ENCODE data around the gene VWA3B.
A peak's percentile ranks its signal among the peaks of the same experiment; 100 is the strongest.
"Not testable (repeated sequence)": the region's sequence is repeated elsewhere in the genome, so short reads cannot be mapped to it uniquely, and the experiment has no call there.

The VWA3B gene

DNA sequence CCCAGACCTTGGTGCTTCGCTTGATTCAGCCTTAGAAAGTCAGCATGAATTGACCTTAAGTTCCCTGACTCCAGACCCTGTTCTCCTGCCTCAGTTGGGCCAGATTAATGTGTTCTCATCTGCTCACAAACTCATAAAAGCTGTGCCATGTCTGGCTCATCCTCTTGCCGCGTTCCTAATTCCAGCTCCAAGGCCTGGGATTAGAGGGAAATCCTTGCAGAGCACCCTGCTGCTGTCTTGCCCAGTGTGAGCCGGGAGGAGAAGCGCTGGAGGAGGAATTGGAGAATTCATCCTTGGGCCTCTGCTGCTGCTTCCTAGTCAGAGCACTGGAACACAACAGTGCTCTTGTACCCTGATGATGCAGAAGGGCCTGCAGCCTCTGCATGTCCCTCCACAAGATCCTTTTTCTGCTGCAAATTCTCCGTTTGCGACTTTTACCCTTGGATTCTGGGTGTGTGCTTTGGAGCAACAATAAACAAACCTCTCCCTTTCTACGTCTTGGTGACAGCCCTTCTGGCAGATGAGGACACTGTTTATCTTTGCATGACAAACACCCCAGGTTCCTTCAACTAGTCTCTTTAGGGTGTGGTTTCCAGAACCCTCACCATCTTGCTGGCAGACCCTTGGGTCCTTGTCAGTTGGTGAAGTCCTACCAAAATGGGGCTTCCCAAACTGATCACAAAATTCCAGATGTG is 212.4 kb downstream of the VWA3B start:
- DNase-seq (ENCODE audit: low spot score) = no peak

GRCh38 chr2:98300141-98300874 is 213.3 kb downstream of the VWA3B start:
- DNase-seq (ENCODE audit: low spot score) = no peak

DNA sequence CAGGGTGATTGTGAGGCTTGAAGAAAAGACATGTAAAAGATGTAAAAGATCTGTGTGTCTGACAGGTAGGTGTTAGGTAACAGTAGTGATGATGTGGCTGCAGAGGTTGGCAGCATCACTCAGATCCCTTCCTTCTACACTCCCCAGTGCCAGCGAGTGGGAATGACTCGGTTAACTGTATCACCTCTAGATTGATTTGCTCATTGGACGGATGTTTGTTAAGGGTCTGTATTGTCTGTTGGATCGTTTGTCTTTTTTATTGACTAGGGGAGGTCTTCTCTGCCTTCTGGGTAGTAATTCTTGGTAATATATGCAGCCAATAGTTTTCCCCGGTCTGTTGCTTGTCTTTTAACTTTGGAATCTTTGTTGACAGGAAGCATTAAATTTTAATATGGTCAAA is 214.5 kb downstream of the VWA3B start:
- DNase-seq (ENCODE audit: low spot score) = no peak

- DNase-seq (ENCODE audit: low spot score) = not testable (repeated sequence)
Observed at GRCh38 chr2:98307131-98307696, 220.2 kb downstream of the VWA3B start.

GRCh38 chr2:98308068-98308467 is 221.1 kb downstream of the VWA3B start:
- no peak for DNase-seq (ENCODE audit: low spot score)

GRCh38 chr2:98308532-98308931 is 221.6 kb downstream of the VWA3B start:
- DNase-seq (ENCODE audit: low spot score) = no peak

DNA sequence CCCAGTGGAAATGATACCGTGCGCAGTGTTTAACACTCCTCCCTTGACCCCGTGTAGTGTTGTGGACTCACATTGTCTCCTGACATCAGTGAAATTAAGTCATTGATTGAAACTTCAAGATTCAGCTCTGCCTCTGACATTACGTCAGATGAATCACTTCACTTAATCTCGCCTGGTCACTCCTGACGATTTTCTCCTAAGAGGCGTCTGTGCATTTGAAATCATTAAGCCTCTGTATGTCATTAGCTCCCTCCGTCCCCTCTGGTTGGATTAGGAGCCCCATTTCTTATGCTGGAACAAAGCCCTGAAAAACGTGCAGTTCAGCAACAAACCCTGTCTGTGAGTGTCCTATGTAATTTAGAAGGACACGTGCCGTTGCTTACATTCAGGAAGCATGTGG is 222.6 kb downstream of the VWA3B start:
- no peak for DNase-seq (ENCODE audit: low spot score)

DNA sequence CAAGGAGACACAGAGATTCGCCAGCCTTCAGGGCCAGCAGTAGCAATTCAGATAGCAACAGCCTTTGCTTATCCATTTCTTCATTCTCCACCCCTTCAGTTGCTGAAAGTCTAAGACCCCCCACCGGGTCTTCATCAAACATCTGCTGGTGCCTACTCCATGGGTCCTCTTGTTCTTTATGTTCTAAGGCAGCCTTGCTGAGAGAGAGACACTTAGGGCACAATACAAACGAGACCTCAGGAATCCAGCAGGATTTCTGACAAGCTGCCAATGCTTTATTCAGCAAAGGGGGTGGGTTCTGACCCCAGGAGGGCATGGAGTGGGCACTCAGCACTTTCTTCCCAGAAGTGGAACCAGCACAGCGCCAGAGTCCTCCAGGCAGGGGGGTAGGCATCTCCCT is 223.0 kb downstream of the VWA3B start:
- DNase-seq (ENCODE audit: low spot score) = no peak

- DNase-seq (ENCODE audit: low spot score) = no peak
Observed at GRCh38 chr2:98311090-98311489, 224.1 kb downstream of the VWA3B start.

DNA sequence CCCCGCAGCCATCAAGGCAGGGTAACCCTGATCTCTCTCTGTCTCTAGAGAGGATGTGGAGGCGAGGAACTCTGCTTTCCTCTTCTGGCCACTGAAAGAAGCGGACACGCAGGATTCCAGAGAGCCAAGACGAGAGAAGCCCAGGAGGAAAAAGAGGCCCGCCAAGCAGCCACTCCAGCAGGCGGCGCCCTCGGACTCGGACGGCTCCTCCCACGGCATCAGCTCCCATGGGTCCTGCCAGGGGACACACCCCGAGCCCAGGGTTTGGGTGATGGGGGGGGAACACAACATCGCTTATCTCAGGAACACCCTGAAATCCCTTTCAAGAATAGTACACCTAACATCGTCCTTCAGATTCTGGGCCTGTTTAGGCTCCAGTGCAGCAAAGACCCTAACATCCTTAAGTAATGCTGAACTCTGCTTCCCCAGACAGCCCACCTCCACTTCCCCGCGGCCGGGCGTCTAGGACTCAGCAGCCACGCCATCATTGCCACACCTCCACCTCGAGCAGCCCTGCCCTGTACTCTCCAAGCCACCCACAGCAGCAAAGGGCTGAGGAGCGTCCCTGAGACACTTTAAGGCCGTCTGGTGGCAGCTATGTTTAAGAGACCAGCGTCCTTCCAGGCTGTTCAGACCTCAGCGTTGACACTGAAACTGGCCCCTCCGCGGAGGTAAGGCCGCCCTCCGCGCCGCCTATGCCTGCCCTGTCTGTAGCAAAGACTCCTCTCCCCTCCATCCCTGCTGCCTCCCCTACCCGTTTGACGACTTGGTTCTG is 225.0 kb downstream of the VWA3B start:
- no peak for DNase-seq (ENCODE audit: low spot score)

DNA sequence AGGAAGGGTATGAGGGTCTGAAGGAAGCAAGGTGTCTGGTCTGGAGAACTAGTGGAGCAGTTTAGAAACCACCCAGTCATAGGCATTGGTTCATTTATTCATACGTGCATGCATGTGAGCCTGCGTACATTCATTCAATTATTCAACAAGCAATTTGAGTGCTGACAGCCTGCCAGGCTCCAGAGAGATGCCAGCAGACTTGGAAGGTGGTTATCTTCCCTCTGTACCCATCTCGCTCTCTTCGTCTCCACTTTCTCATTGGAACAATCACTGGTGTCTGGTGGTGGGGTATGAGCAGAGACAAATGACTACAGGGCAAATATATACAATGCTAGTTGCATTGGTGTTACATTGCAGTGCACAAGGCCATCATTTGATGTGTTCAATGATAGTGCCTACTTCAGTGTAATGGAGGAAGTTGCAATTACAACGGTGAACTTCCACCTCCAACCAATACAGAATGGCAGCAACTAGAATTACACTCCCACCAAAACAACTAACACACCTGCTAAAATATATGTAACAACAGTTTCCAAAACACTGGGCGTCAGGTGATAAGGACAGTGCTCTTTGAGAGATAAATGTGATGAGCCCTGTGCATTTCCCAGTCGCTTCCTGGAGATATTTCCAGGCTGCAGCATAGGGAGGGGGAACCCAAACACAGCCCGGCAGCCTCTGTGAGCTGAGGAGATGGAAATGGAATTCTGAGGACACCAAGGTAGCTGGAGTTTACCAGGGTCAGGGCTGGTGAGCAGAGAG is 226.7 kb downstream of the VWA3B start:
- DNase-seq (ENCODE audit: low spot score) = no peak

- no peak for DNase-seq (ENCODE audit: low spot score)
Observed at GRCh38 chr2:98314251-98314650, 227.3 kb downstream of the VWA3B start.

- DNase-seq (ENCODE audit: low spot score) = no peak
Observed at GRCh38 chr2:98315957-98316356, 229.0 kb downstream of the VWA3B start.

DNA sequence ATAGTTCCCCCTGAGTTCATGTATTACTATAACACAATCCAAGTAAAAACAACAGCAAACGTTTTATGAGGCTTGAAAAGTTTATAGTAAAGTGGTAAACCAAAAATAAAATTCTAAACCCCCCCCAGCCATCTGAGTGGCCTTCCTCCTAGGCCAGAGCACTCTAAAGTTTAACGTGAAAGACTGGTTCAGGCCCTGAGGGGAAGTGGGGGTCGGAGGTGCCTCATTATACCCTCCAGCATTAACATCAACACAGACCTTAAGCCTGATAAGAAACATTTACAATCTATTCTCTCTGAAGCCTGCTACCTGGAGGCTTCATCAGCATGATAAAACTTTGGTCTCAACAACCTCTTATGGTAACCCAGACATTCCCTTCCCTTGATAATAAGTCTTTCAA is 230.2 kb downstream of the VWA3B start:
- no peak for DNase-seq (ENCODE audit: low spot score)

- not testable (repeated sequence) for DNase-seq (ENCODE audit: low spot score)
Observed at GRCh38 chr2:98320171-98320570, 233.2 kb downstream of the VWA3B start.

GRCh38 chr2:98324181-98324580 is 237.2 kb downstream of the VWA3B start:
- DNase-seq (ENCODE audit: low spot score) = no peak

DNA sequence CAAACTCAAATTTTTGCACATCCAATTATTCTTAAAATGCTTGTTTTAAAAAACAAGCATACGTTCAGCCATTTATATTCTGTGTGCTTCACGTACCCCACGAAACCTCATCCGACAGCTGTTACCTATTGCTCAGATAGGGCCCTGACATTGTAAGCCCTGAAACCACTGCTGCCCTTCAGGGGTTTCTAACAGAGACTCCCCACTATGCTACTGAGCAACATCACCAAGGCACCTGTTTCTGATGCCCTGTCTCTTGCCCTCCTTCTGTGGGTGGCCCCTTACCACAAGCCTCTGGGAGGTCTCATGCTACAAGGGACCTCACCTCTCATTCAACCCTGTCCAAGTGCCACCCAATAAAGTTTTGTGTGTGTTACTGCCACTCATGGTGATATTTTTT is 240.8 kb downstream of the VWA3B start:
- no peak for DNase-seq (ENCODE audit: low spot score)

- no peak for DNase-seq (ENCODE audit: low spot score)
Observed at GRCh38 chr2:98329549-98329948, 242.6 kb downstream of the VWA3B start.

- DNase-seq (ENCODE audit: low spot score) = no peak
Observed at GRCh38 chr2:98332989-98333388, 246.0 kb downstream of the VWA3B start.

DNA sequence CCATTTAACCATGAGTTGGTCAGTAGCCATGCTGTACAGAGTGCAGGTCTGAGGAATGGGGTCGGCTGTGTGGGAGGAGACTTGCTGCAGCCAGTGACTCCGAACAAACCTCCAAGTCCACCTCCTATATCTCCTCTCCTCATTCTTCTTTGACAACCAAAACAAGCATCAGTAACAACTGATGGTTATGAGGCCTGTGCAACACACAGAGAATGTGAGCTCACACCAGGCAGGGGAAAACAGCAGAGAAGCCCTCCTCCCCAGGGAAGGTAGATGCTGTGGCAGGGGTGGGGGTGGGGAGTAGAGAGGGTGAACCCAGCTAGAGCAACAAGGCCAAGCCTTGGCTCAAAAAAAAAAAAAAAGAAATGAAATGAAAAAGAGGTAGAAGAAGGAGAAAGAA is 247.0 kb downstream of the VWA3B start:
- DNase-seq (ENCODE audit: low spot score) = no peak

DNA sequence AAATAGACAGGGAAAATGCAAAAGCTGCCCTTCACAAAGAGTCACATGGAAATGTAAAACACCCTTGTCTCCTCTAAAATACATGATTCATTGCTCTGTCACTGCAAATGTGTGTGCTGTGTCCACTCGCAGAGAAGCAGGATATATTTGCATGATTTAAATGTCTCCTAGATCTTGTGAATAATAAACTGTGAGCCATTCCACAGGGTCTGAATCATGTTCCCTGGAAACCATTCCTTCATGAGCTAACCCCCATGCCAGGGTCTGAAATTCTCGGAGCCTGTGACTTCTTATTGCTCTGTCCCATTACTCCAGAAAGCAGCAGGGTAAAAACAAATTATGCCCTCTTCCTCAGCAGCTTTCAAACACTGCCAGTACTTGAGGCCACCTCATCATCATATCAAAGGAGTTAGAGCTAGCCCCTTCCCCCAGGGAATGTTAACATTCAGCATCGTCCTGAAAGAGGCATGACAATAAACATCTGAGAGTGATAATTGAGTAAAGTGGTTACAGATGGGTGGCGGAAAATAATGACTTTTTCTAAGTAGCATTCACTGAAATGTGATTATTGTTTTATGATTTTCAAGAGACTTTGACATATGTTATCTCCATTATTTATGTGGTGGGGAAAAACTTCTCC is 247.6 kb downstream of the VWA3B start:
- DNase-seq (ENCODE audit: low spot score) = peak; percentile 73
